Subcutaneous abdominal adipose tissue (tissue), 5 donors: ENCODE results near the gene PRH1.

Source experiments
- H3K27ac ChIP-seq: one replicate; pipeline ENCODE4 v1.7.0; 2013; ENCODE audit warnings: low read depth, mild to moderate bottlenecking, inconsistent platforms, low read length, moderate library complexity
- H3K27me3 ChIP-seq, 5 donors: one replicate each; pipeline ENCODE4 v1.7.0; 2013; ENCODE audit warnings: low read length in 5 of 5, inconsistent platforms in 1 of 5; ENCODE audit not compliant: control insufficient read depth in 5 of 5, insufficient read depth in 4 of 5
- H3K36me3 ChIP-seq, 5 donors: one replicate each; pipeline ENCODE4 v1.7.0; 2013; ENCODE audit warnings: low read length in 5 of 5; ENCODE audit not compliant: control insufficient read depth in 5 of 5, insufficient read depth in 5 of 5
- H3K4me1 ChIP-seq, 5 donors: one replicate each; pipeline ENCODE4 v1.7.0; 2013; ENCODE audit warnings: low read length in 5 of 5, mild to moderate bottlenecking in 3 of 5, moderate library complexity in 1 of 5; ENCODE audit not compliant: control insufficient read depth in 5 of 5, insufficient read depth in 5 of 5
- H3K4me3 ChIP-seq, 5 donors: one replicate each; pipeline ENCODE4 v1.7.0; 2013; ENCODE audit warnings: low read length in 5 of 5, low read depth in 1 of 5
- H3K9ac ChIP-seq, 5 donors: one replicate each; pipeline ENCODE4 v1.7.0; 2013; ENCODE audit warnings: low read length in 5 of 5, mild to moderate bottlenecking in 4 of 5, moderate library complexity in 3 of 5
- H3K9me3 ChIP-seq, 5 donors: one replicate each; pipeline ENCODE4 v1.7.0; 2013; ENCODE audit warnings: low read length in 5 of 5; ENCODE audit not compliant: control insufficient read depth in 5 of 5
- donor health status: healthy.
- donor health status: healthy.
- donor health status: healthy.
- donor health status: healthy.
- donor health status: healthy.

Gene PRH1

DNA sequence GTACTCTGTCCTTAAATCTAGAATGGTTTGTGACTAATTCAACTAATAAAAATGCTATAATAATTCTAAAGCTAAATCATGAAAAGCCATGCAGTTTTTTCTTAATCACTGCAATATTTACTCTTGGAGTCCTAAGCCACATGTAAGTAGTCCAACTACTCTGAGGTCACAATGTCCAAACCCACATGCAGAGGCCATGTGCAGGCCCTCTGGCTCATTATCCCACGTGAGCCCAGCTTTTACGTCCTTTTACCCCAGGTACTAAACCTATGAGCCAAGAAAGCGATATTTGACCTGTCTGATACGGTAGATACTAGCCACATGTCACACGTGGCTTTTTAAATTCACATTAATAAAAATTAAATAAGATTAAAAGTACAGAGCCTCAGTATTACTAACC is 12.8 kb upstream of the PRH1 start:
- Histone ChIP-seq H3K27me3 (no peaks in the 10 kb centered on the region), H3K36me3 (peaks cover 0 to 10% (median 0%) of the 10 kb centered on the region in 5 donors), H3K4me3 (no peak overlapping the region), H3K27ac (no peak overlapping the region), H3K9me3 (peaks cover 0 to 5% (median 0%) of the 10 kb centered on the region in 5 donors), H3K9ac (no peak overlapping the region), H3K4me1 (no peaks in the 10 kb centered on the region)

- Histone ChIP-seq H3K9ac (no peak overlapping the region), H3K27ac (no peak overlapping the region), H3K4me3 (no peak overlapping the region), H3K36me3 (peaks cover 0 to 9% (median 0%) of the 10 kb centered on the region in 5 donors), H3K27me3 (no peaks in the 10 kb centered on the region), H3K9me3 (no peaks in the 10 kb centered on the region), H3K4me1 (no peaks in the 10 kb centered on the region)
Observed at GRCh38 chr12:10891937-10892336, 7.9 kb upstream of the PRH1 start.

DNA sequence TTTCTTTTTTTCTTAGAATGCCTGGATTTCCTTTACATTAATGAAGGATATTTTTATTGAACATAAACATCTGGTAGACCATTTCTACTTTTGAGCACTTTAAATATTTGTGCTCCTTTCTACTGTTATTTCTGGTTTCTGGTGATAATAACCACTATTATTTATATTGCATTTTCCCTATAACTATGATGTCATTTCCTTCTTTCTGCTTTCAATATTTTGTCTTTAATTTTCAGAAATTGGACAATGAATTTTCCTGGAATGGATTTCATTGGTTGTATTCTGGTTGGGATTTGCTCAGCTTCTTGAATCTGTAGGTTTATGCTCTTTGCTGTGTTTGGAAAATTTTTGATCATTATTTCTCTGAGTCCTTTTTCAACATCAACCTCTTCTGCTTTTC is 5.2 kb upstream of the PRH1 start:
- peaks cover 0 to 9% (median 0%) of the 10 kb centered on the region in 5 donors for H3K36me3 ChIP-seq
- no peak overlapping the region for H3K9ac ChIP-seq
- no peaks in the 10 kb centered on the region for H3K9me3 ChIP-seq
- H3K4me1 ChIP-seq = peaks cover 0 to 8% (median 0%) of the 10 kb centered on the region in 5 donors
- H3K27me3 ChIP-seq = no peaks in the 10 kb centered on the region
- no peak overlapping the region for H3K27ac ChIP-seq
- H3K4me3 ChIP-seq = no peak overlapping the region

- Histone ChIP-seq H3K4me1 (no peaks in the 10 kb centered on the region), H3K36me3 (peaks cover 7 to 16% (median 11%) of the 10 kb centered on the region in 5 donors), H3K4me3 (no peak overlapping the region), H3K9ac (no peak overlapping the region), H3K27ac (no peak overlapping the region), H3K9me3 (peaks cover 0 to 3% (median 0%) of the 10 kb centered on the region in 5 donors), H3K27me3 (no peaks in the 10 kb centered on the region)
Observed at GRCh38 chr12:10873378-10873777, 10.7 kb downstream of the PRH1 start.

GRCh38 chr12:10867381-10867780 is 16.7 kb downstream of the PRH1 start:
- Histone ChIP-seq H3K27ac (no peak overlapping the region), H3K9ac (no peak overlapping the region), H3K27me3 (no peaks in the 10 kb centered on the region), H3K4me3 (no peak overlapping the region), H3K9me3 (peaks cover 0 to 2% (median under 1%) of the 10 kb centered on the region in 5 donors), H3K4me1 (peaks cover 0 to 5% (median 3%) of the 10 kb centered on the region in 5 donors), H3K36me3 (peaks cover 0 to 2% (median 0%) of the 10 kb centered on the region in 5 donors)

DNA sequence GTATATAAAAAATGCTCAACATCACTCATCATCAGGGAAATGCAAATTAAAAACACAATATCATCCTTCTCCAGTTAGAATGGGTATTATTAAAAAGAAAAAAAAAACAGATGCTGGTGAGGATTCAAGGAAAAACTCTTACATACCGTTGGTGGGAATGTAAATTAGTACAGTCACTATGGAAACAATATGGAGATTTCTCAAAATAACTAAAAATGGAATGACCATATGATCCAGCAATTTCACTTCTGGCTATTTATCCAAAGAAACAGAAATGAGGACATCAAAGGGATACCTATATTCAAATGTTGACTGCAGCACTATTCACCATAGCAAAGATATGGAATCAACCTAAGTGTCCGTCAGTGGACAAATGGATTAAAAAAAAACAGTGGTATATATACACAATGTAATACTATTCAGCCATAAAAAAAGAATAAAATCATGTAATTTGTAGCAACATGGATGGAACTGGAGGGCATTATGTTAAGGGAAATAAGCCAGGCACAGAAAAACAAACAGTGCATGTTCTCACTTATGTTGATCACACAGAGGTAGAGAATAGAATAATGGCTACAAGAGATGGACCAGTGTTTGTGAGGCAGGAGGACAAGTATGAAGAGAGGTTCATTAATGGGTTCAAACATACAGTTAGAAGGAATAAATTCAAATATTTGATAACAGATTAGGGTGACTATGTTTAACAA is 20.4 kb downstream of the PRH1 start:
- no peak overlapping the region for H3K27ac ChIP-seq
- no peak overlapping the region for H3K9ac ChIP-seq

DNA sequence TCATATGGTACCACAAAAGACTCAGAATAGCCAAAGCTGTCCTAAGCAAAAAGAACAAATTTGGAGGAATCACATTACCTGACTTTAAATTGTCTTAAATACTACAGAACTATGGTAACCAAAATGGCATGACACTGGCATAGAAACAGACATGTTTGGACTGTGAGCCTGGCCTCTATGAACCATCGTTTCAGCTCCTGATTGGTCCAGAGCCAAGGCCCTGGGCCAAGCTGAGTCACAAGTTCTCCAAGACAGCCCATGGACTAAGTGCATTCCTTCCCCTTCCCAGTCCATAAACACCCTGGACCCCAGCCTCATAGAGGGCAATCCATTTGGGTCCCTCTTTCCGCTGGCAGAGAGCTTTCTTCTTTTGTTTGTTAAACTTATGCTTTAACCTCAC is 22.7 kb downstream of the PRH1 start:
- Histone ChIP-seq H3K4me1 (peaks cover 0 to 3% (median 0%) of the 10 kb centered on the region in 5 donors), H3K27me3 (no peaks in the 10 kb centered on the region), H3K27ac (no peak overlapping the region), H3K4me3 (no peak overlapping the region), H3K9me3 (peaks cover 2 to 15% (median 13%) of the 10 kb centered on the region in 5 donors), H3K9ac (no peak overlapping the region), H3K36me3 (peaks cover 2 to 15% (median 12%) of the 10 kb centered on the region in 5 donors)

More for the DNA sequence above, 20.4 kb downstream of the PRH1 start:
- Histone ChIP-seq H3K9me3 (peaks cover 2 to 11% (median 8%) of the 10 kb centered on the region in 5 donors), H3K4me1 (peaks cover 0 to 5% (median 3%) of the 10 kb centered on the region in 5 donors), H3K27me3 (no peaks in the 10 kb centered on the region), H3K4me3 (no peak overlapping the region), H3K36me3 (peaks cover 2 to 9% (median 6%) of the 10 kb centered on the region in 5 donors)

DNA sequence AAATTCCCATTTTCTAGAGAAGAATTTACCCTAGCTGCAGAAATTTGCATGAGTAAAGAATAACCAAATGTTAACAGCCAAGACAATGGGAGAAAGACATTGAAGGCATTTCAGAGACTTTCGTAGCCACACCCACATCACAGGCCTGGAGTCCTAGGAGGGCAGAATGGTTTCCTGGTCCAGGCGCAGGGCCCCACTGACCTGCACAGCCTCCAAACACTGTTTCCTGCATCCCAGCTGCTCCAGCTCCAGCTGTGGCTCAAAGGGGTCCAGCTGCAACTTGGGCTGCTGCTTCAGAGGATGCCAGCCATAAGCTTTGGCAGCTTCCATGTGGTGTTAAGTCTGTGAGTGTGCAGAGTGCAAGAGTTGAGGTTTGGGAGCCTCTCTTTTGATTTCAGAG is 28.2 kb downstream of the PRH1 start:
- H3K4me1 ChIP-seq = no peaks in the 10 kb centered on the region
- H3K9me3 ChIP-seq = peaks cover 0 to 18% (median 10%) of the 10 kb centered on the region in 5 donors
- H3K4me3 ChIP-seq = no peak overlapping the region
- H3K27me3 ChIP-seq = no peaks in the 10 kb centered on the region
- H3K36me3 ChIP-seq = peaks cover 0 to 31% (median 15%) of the 10 kb centered on the region in 5 donors
- H3K9ac ChIP-seq = no peak overlapping the region
- H3K27ac ChIP-seq = no peak overlapping the region

DNA sequence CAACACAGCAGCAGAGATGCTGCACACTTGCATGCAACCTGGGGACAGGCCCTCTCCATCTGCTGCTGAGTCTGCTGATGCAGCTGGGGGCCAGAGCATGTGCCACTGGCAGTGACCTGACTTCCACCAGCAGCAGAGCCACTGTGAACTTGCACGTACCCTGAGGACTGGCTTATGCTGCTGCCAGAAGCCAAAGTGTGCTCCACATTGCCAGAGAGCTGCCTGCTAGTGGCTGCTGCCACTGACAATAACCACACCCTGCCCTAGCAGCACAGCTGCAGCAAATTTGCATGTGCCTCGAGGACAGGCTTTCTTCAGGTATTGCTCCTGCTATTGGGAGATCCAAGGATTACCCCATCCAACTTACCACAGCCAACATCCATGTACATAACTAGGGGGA is 30.3 kb downstream of the PRH1 start:
- H3K27ac ChIP-seq = no peak overlapping the region
- no peaks in the 10 kb centered on the region for H3K4me1 ChIP-seq
- peaks cover 2 to 27% (median 9%) of the 10 kb centered on the region in 5 donors for H3K36me3 ChIP-seq
- H3K27me3 ChIP-seq = no peaks in the 10 kb centered on the region
- H3K9me3 ChIP-seq = peaks cover 0 to 17% (median 10%) of the 10 kb centered on the region in 5 donors
- no peak overlapping the region for H3K9ac ChIP-seq
- H3K4me3 ChIP-seq = no peak overlapping the region

- Histone ChIP-seq H3K27ac (no peak overlapping the region), H3K36me3 (peaks cover 0 to 28% (median 12%) of the 10 kb centered on the region in 5 donors), H3K4me1 (no peaks in the 10 kb centered on the region), H3K9ac (no peak overlapping the region), H3K9me3 (peaks cover 0 to 7% (median 5%) of the 10 kb centered on the region in 5 donors), H3K27me3 (no peaks in the 10 kb centered on the region), H3K4me3 (no peak overlapping the region)
Observed at GRCh38 chr12:10851243-10851858, 32.7 kb downstream of the PRH1 start.
